Measurements from ENCODE around the gene C1QC.
"Not testable (repeated sequence)": the region's sequence is repeated elsewhere in the genome, so short reads cannot be mapped to it uniquely, and the experiment has no call there.

C1QC gene

GRCh38 chr1:22658385-22659163 lies 15.1 kb downstream of the C1QC start:
- H3K27me3 ChIP-seq (ENCODE audit: control insufficient read depth, insufficient read depth, low read length) = peaks cover 5% of the 10 kb centered on the region
- H3K9ac ChIP-seq (ENCODE audit: low read length) = no peak overlapping the region
- H3K9me3 ChIP-seq (ENCODE audit: control insufficient read depth, low read length) = no peaks in the 10 kb centered on the region
- H3K4me3 ChIP-seq (ENCODE audit: low read length) = no peak overlapping the region
- no peaks in the 10 kb centered on the region for H3K4me1 ChIP-seq (ENCODE audit: control insufficient read depth, insufficient read depth, low read length)
- no peaks in the 10 kb centered on the region for H3K36me3 ChIP-seq (ENCODE audit: control insufficient read depth, insufficient read depth, low read length)

DNA sequence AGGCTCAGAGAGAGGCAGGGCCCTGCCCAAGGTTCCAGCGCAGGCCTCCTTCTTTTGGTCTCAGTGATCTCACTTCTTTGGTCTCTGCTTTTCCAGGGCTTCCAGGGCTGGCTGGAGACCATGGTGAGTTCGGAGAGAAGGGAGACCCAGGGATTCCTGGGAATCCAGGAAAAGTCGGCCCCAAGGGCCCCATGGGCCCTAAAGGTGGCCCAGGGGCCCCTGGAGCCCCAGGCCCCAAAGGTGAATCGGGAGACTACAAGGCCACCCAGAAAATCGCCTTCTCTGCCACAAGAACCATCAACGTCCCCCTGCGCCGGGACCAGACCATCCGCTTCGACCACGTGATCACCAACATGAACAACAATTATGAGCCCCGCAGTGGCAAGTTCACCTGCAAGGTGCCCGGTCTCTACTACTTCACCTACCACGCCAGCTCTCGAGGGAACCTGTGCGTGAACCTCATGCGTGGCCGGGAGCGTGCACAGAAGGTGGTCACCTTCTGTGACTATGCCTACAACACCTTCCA lies 17.3 kb downstream of the C1QC start:
- H3K36me3 ChIP-seq (ENCODE audit: control insufficient read depth, insufficient read depth, low read length) = no peaks in the 10 kb centered on the region
- no peaks in the 10 kb centered on the region for H3K4me1 ChIP-seq (ENCODE audit: control insufficient read depth, insufficient read depth, low read length)
- no peak overlapping the region for H3K4me3 ChIP-seq (ENCODE audit: low read length)
- no peaks in the 10 kb centered on the region for H3K9me3 ChIP-seq (ENCODE audit: control insufficient read depth, low read length)
- H3K9ac ChIP-seq (ENCODE audit: low read length) = no peak overlapping the region
- H3K27me3 ChIP-seq (ENCODE audit: control insufficient read depth, insufficient read depth, low read length) = peaks cover 3% of the 10 kb centered on the region

DNA sequence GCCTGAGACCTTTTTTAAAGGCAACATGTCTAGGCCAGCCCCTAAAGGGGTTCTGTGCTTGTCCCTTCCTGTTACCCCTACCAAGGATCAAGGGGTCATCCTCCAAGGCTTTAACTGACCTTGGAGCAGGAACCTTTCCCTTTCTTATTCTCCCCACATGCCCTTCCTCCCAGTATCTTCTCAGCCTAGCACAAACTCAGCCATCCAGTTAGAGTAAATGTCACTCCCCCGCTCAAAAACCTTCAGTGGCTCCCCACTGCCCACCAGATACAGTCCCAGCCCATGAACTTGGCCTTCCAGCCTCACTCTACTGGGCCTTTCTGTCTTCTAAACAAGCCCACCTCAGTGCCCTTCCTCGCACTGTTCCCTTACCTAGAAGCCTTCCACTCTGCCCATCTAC lies 18.4 kb downstream of the C1QC start:
- no peak overlapping the region for H3K4me3 ChIP-seq (ENCODE audit: low read length)
- no peaks in the 10 kb centered on the region for H3K36me3 ChIP-seq (ENCODE audit: control insufficient read depth, insufficient read depth, low read length)
- no peaks in the 10 kb centered on the region for H3K4me1 ChIP-seq (ENCODE audit: control insufficient read depth, insufficient read depth, low read length)
- no peaks in the 10 kb centered on the region for H3K9me3 ChIP-seq (ENCODE audit: control insufficient read depth, low read length)
- H3K9ac ChIP-seq (ENCODE audit: low read length) = no peak overlapping the region
- H3K27me3 ChIP-seq (ENCODE audit: control insufficient read depth, insufficient read depth, low read length) = peaks cover 5% of the 10 kb centered on the region

DNA sequence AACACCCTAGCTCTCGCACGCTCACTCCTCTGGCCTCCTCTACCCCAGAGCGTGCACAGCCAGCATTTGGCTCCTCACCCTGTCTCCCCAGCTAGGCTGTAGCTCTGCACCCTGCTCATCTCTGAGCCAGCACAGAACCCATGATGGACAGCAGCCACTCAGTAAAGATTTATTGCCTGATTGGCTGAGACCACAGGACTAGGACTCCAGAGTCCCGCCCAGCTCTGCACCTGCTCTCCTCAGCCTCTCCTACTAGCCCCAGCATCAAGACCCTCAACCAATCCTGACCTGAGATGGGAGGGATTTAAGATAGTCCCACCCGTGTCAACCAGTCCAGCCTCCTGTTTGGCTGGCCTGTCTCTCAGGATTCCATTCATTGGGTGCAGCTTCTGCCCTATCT lies 18.9 kb downstream of the C1QC start:
- no peak overlapping the region for H3K9ac ChIP-seq (ENCODE audit: low read length)
- no peaks in the 10 kb centered on the region for H3K4me1 ChIP-seq (ENCODE audit: control insufficient read depth, insufficient read depth, low read length)
- H3K27me3 ChIP-seq (ENCODE audit: control insufficient read depth, insufficient read depth, low read length) = peaks cover 5% of the 10 kb centered on the region
- H3K4me3 ChIP-seq (ENCODE audit: low read length) = no peak overlapping the region
- no peaks in the 10 kb centered on the region for H3K9me3 ChIP-seq (ENCODE audit: control insufficient read depth, low read length)
- no peaks in the 10 kb centered on the region for H3K36me3 ChIP-seq (ENCODE audit: control insufficient read depth, insufficient read depth, low read length)

DNA sequence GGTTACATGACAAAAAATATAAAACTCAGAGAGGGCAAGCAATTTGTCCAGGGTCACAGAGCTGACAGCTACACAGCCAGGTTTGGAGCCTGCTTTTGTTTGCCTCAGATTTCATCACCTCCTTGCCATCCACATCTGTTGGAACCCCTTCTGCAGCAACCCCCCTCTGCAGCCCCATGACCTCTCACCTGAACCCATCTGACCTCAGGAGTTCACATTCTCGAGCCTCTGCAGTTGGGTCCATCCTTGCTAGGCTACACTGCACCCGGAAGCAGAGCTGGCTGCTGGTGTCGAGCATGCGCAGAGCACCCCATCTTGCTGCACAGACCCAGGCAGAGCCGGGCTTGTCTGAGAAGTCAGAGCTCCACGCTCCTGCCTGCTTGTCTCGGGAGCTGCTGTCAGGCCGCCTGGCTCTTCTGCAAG lies 19.6 kb downstream of the C1QC start:
- H3K4me3 ChIP-seq (ENCODE audit: low read length) = no peak overlapping the region
- H3K9ac ChIP-seq (ENCODE audit: low read length) = no peak overlapping the region
- H3K4me1 ChIP-seq (ENCODE audit: control insufficient read depth, insufficient read depth, low read length) = no peaks in the 10 kb centered on the region
- no peaks in the 10 kb centered on the region for H3K9me3 ChIP-seq (ENCODE audit: control insufficient read depth, low read length)
- no peaks in the 10 kb centered on the region for H3K36me3 ChIP-seq (ENCODE audit: control insufficient read depth, insufficient read depth, low read length)
- H3K27me3 ChIP-seq (ENCODE audit: control insufficient read depth, insufficient read depth, low read length) = peaks cover 5% of the 10 kb centered on the region

GRCh38 chr1:22665752-22666151 lies 22.3 kb downstream of the C1QC start:
- no peak overlapping the region for H3K4me3 ChIP-seq (ENCODE audit: low read length)
- H3K9me3 ChIP-seq (ENCODE audit: control insufficient read depth, low read length) = no peaks in the 10 kb centered on the region
- H3K36me3 ChIP-seq (ENCODE audit: control insufficient read depth, insufficient read depth, low read length) = no peaks in the 10 kb centered on the region
- no peak overlapping the region for H3K9ac ChIP-seq (ENCODE audit: low read length)
- peaks cover 5% of the 10 kb centered on the region for H3K27me3 ChIP-seq (ENCODE audit: control insufficient read depth, insufficient read depth, low read length)
- H3K4me1 ChIP-seq (ENCODE audit: control insufficient read depth, insufficient read depth, low read length) = no peaks in the 10 kb centered on the region

DNA sequence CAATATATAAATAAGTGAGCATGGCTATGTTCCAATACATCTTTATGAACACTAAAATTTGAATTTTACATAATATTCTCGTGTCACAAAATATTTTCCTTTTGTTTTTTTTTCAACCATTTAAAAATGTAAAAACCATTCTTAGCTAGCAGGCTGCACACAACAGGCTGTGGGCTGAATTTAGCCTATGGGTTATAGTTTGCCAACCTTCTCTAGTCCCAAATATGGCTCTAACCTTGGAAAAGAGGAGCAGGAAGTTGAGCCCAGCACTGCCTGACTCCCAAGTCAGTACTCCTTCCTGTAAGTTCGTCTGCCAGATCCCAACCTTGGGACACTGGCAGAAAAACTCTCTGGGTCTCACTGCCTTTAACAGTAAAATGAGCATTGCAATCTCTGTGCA lies 23.0 kb downstream of the C1QC start:
- Histone ChIP-seq H3K27me3 (ENCODE audit: control insufficient read depth, insufficient read depth, low read length) (peaks cover 5% of the 10 kb centered on the region), H3K36me3 (ENCODE audit: control insufficient read depth, insufficient read depth, low read length) (no peaks in the 10 kb centered on the region), H3K9me3 (ENCODE audit: control insufficient read depth, low read length) (no peaks in the 10 kb centered on the region), H3K9ac (ENCODE audit: low read length) (no peak overlapping the region), H3K4me3 (ENCODE audit: low read length) (no peak overlapping the region), H3K4me1 (ENCODE audit: control insufficient read depth, insufficient read depth, low read length) (no peaks in the 10 kb centered on the region)

GRCh38 chr1:22668840-22669239 lies 25.4 kb downstream of the C1QC start:
- H3K4me3 ChIP-seq (ENCODE audit: low read length); H3K36me3 ChIP-seq (ENCODE audit: control insufficient read depth, insufficient read depth, low read length); H3K9me3 ChIP-seq (ENCODE audit: control insufficient read depth, low read length); H3K4me1 ChIP-seq (ENCODE audit: control insufficient read depth, insufficient read depth, low read length); H3K9ac ChIP-seq (ENCODE audit: low read length): not testable (repeated sequence)
- peaks cover 12% of the 10 kb centered on the region for H3K27me3 ChIP-seq (ENCODE audit: control insufficient read depth, insufficient read depth, low read length)

DNA sequence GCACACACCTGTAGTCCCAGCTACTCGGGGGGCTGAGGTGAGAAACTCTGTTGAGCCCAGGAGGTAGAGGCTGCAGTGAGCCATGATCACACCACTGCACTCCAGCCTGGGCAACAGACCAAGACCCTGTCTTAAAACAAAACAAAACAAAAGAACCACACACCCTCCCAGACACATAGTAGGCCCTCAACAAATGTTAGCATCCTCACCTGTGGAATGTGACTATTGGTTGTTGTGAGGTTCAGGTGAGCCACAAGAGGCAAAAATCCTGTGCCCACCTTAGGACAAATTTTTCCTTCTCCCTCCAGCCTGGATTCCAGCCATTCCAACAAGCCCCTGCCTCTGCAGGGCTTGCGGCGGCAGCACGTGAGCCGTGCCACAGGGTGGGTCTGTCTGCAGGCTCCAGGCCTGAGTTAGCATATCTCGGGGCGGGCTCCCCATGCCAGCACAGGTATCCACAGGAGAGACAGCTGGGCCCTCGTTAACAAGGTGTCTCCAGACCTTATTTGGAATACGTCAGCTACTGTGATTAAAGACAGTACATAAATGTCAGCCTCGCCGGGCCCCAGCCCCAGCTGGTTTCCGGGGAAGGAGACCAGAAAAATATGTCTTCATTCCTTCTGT lies 27.0 kb downstream of the C1QC start:
- Histone ChIP-seq H3K9me3 (ENCODE audit: control insufficient read depth, low read length) (no peaks in the 10 kb centered on the region), H3K4me3 (ENCODE audit: low read length) (no peak overlapping the region), H3K9ac (ENCODE audit: low read length) (no peak overlapping the region), H3K4me1 (ENCODE audit: control insufficient read depth, insufficient read depth, low read length) (no peaks in the 10 kb centered on the region), H3K27me3 (ENCODE audit: control insufficient read depth, insufficient read depth, low read length) (peaks cover 12% of the 10 kb centered on the region), H3K36me3 (ENCODE audit: control insufficient read depth, insufficient read depth, low read length) (no peaks in the 10 kb centered on the region)

DNA sequence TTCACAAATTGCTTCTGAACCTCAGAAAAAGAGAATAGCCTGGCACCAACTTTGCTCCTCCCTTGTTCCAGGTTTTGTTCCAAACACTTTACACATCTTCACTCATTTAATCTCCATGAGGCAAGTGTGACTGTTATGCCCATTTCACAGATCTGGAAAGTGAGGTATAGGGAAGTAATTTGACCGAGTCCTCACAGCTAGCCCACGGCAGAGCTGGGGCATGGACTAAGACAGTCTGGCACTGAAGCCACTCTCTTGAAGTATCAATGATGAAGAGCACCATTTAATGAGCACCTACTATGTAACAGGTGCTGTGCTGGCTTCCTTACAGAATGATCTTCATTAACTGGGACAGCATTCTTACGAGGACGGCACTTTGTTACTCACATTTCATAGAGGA lies 28.6 kb downstream of the C1QC start:
- Histone ChIP-seq H3K27me3 (ENCODE audit: control insufficient read depth, insufficient read depth, low read length) (peaks cover 7% of the 10 kb centered on the region), H3K4me3 (ENCODE audit: low read length) (no peak overlapping the region), H3K4me1 (ENCODE audit: control insufficient read depth, insufficient read depth, low read length) (no peaks in the 10 kb centered on the region), H3K9me3 (ENCODE audit: control insufficient read depth, low read length) (no peaks in the 10 kb centered on the region), H3K36me3 (ENCODE audit: control insufficient read depth, insufficient read depth, low read length) (no peaks in the 10 kb centered on the region), H3K9ac (ENCODE audit: low read length) (no peak overlapping the region)

- no peaks in the 10 kb centered on the region for H3K36me3 ChIP-seq (ENCODE audit: control insufficient read depth, insufficient read depth, low read length)
- no peak overlapping the region for H3K4me3 ChIP-seq (ENCODE audit: low read length)
- peaks cover 7% of the 10 kb centered on the region for H3K27me3 ChIP-seq (ENCODE audit: control insufficient read depth, insufficient read depth, low read length)
- H3K9me3 ChIP-seq (ENCODE audit: control insufficient read depth, low read length) = no peaks in the 10 kb centered on the region
- H3K9ac ChIP-seq (ENCODE audit: low read length) = no peak overlapping the region
- no peaks in the 10 kb centered on the region for H3K4me1 ChIP-seq (ENCODE audit: control insufficient read depth, insufficient read depth, low read length)
These were observed 30.3 kb downstream of the C1QC start for GRCh38 chr1:22673486-22674409.

GRCh38 chr1:22674410-22674749 lies 30.9 kb downstream of the C1QC start:
- Histone ChIP-seq H3K4me1 (ENCODE audit: control insufficient read depth, insufficient read depth, low read length) (no peaks in the 10 kb centered on the region), H3K36me3 (ENCODE audit: control insufficient read depth, insufficient read depth, low read length) (no peaks in the 10 kb centered on the region), H3K9ac (ENCODE audit: low read length) (no peak overlapping the region), H3K27me3 (ENCODE audit: control insufficient read depth, insufficient read depth, low read length) (peaks cover 7% of the 10 kb centered on the region), H3K4me3 (ENCODE audit: low read length) (no peak overlapping the region), H3K9me3 (ENCODE audit: control insufficient read depth, low read length) (no peaks in the 10 kb centered on the region)

Data from mucosa of stomach (tissue), 1 donor.